Common myeloid progenitor, CD34-positive (primary cell): ENCODE data around the gene ASB13.

Experiments used
- CTCF ChIA-PET: fragments of 350-600 bp; sonication (Branson Sonifier 250); formaldehyde crosslinking; loops from one replicate; lab custom pipeline; 2021; ENCODE audit warnings: antibody characterized with exemption; lab: Charles Lee
- POLR2A ChIA-PET: fragments of 350-600 bp; sonication (Branson Sonifier 250); formaldehyde crosslinking; loops from one replicate; lab custom pipeline; 2021; ENCODE audit warnings: antibody characterized with exemption; lab: Charles Lee
- DNase-seq, 3 donors: peaks; one replicate each; pipeline versions ENCODE4 v3.0.0 to v3.0.0-alpha.2; 2013
- H3K27ac ChIP-seq, 2 experiments: 1 replicate in 1 of 2; 2 replicates in 1 of 2; pipeline ENCODE4 v1.7.0; 2013; ENCODE audit warnings: inconsistent platforms in 2 of 2, low read length in 2 of 2, mild to moderate bottlenecking in 2 of 2, low read depth in 1 of 2, moderate library complexity in 1 of 2; ENCODE audit not compliant: severe bottlenecking in 2 of 2, insufficient read depth in 1 of 2, poor library complexity in 1 of 2
- H3K27me3 ChIP-seq, 5 experiments: replicated peaks in 2 of 5; 1 replicate in 3 of 5; 2 replicates in 2 of 5; pipeline versions ENCODE4 v1.6.1 to v1.7.0; 2013; ENCODE audit warnings: low read length in 4 of 5, mild to moderate bottlenecking in 2 of 5, moderate library complexity in 2 of 5, inconsistent platforms in 1 of 5; ENCODE audit not compliant: insufficient read depth in 5 of 5, control insufficient read depth in 4 of 5
- H3K36me3 ChIP-seq, 4 experiments: 1 replicate in 2 of 4; 2 replicates in 2 of 4; pipeline versions ENCODE4 v1.6.1 to v1.7.0; 2013; ENCODE audit warnings: low read length in 3 of 4, control low read depth in 1 of 4, mild to moderate bottlenecking in 1 of 4; ENCODE audit not compliant: control insufficient read depth in 4 of 4, insufficient read depth in 4 of 4
- H3K4me1 ChIP-seq, 4 experiments: 1 replicate in 3 of 4; 2 replicates in 1 of 4; pipeline versions ENCODE4 v1.6.1 to v1.7.1; 2013; ENCODE audit warnings: low read length in 3 of 4, mild to moderate bottlenecking in 3 of 4, control low read depth in 1 of 4, inconsistent platforms in 1 of 4, moderate library complexity in 1 of 4; ENCODE audit not compliant: control insufficient read depth in 4 of 4, insufficient read depth in 4 of 4; ENCODE audit errors: control extremely low read depth in 1 of 4
- H3K4me3 ChIP-seq, 7 experiments: 1 replicate in 4 of 7; 2 replicates in 3 of 7; pipeline versions ENCODE4 v1.5.1 to v1.7.0; 2013; ENCODE audit warnings: mild to moderate bottlenecking in 7 of 7, low read length in 6 of 7, moderate library complexity in 6 of 7, inconsistent platforms in 2 of 7, low read depth in 2 of 7, control low read depth in 1 of 7; ENCODE audit not compliant: insufficient read depth in 4 of 7, control insufficient read depth in 1 of 7; ENCODE audit errors: extremely low read depth in 1 of 7
- H3K9me3 ChIP-seq, 5 experiments: 1 replicate in 4 of 5; 2 replicates in 1 of 5; pipeline versions ENCODE4 v1.6.1 to v1.7.1; 2013; ENCODE audit warnings: low read length in 4 of 5, mild to moderate bottlenecking in 2 of 5, inconsistent platforms in 1 of 5, low read depth in 1 of 5, moderate library complexity in 1 of 5; ENCODE audit not compliant: control insufficient read depth in 4 of 5, insufficient read depth in 2 of 5; ENCODE audit errors: control extremely low read depth in 1 of 5
- WGBS: methylation state at CpG from one replicate; pipeline ENCODE4 v1.1.5; 2013; ENCODE audit not compliant: insufficient coverage; 5-methylcytosine and 5-hydroxymethylcytosine counted together

Gene ASB13

GRCh38 chr10:5633166-5633749 is 33.1 kb downstream of the ASB13 start:
- 100% methylated on average over 4 of the region's 6 CpGs for WGBS
- CTCF ChIA-PET = interaction anchor here (1.0 to 3.4 kb wide), 3 partner anchors 9 to 758 kb away, joined by 3 to 19 read pairs (median 3); no protein-coding TSS in a partner anchor
- Histone ChIP-seq H3K27me3 (no peaks in the 10 kb centered on the region), H3K27ac (no peak overlapping the region), H3K4me3 (no peak overlapping the region), H3K4me1 (peaks cover 0 to 16% (median 12%) of the 10 kb centered on the region in 4 experiments), H3K9me3 (no peaks in the 10 kb centered on the region), H3K36me3 (peaks cover 0 to under 1% (median under 1%) of the 10 kb centered on the region in 4 experiments)
- POLR2A ChIA-PET = interaction anchor here (0.7 kb wide), 1 partner anchor 130 kb away, joined by 3 read pairs; no protein-coding TSS in a partner anchor
- DNase-seq = no peak

DNA sequence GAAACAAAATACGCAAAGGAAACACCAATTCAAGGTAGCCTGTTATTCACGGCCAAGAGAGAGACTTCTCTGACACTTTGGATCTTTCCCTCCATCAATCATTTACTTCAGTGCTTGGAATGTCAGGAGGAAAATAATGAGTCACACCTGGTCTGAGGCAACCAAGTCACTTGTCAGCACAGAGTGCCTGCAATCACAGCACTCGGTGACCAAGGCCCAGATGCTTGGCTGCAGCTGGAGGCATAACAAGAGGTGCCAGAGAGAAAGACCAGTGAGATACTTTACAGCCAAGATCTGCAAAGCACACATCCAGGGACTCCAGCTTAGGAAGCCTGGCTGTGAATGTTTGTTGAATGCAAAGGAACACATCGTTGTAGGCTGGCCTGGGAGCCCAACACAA is 33.9 kb downstream of the ASB13 start:
- H3K9me3 ChIP-seq = no peaks in the 10 kb centered on the region
- 89% methylated on average over 4 of the region's 4 CpGs for WGBS
- CTCF ChIA-PET = interaction anchor here (1.0 to 3.4 kb wide), 2 partner anchors 8 to 757 kb away, joined by 3 to 19 read pairs; no protein-coding TSS in a partner anchor
- H3K27me3 ChIP-seq = no peaks in the 10 kb centered on the region
- POLR2A ChIA-PET = no interaction called here
- H3K27ac ChIP-seq = no peak overlapping the region
- H3K4me1 ChIP-seq = peaks cover 0 to 17% (median 13%) of the 10 kb centered on the region in 4 experiments
- no peaks in the 10 kb centered on the region for H3K36me3 ChIP-seq
- no peak overlapping the region for H3K4me3 ChIP-seq
- DNase-seq = no peak

DNA sequence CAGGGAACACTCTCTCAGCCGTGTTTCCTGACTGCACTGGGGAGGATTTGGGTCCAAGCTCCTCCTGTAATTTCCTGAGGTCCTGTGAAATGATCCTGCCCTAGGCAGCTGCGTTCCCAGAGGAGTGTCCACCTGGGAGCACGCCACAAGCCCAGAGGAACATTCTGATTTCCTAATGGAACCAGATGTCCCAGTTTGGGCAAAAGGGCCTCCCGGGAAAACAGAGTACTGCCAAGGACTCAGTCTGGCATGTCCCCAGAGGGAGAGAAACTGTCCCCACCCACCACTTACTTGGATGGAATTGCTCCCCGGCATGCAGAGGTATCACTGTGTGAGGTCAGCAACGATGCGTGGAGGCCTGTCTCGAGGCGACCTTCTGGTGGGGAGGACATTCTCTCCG is 34.5 kb downstream of the ASB13 start:
- WGBS = 95% methylated on average over 9 of the region's 10 CpGs
- Histone ChIP-seq H3K27me3 (no peaks in the 10 kb centered on the region), H3K27ac (no peak overlapping the region), H3K4me1 (peaks cover 0 to 17% (median 13%) of the 10 kb centered on the region in 4 experiments), H3K9me3 (no peaks in the 10 kb centered on the region), H3K36me3 (no peaks in the 10 kb centered on the region), H3K4me3 (no peak overlapping the region)
- POLR2A ChIA-PET = no interaction called here
- CTCF ChIA-PET = interaction anchor here (1.2 to 3.4 kb wide), 3 partner anchors 8 to 34 kb away, joined by 3 to 19 read pairs (median 10); no protein-coding TSS in a partner anchor
- DNase-seq = no peak

DNA sequence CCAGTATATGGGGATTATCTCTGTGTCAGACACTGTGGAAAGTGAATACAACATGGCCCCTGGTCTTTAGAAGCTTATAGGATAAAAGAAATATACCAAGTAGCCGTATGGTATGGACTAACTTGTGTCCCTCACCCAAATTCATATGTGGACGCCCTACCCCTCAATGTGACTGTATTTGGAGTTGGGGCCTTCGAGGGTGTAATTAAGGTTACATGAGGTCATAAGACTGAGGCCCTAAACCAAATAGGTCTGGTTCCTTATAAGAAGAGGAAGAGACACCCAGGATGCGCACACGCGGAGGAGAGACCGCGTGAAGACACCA is 36.3 kb downstream of the ASB13 start:
- no peaks in the 10 kb centered on the region for H3K27me3 ChIP-seq
- ChIA-PET POLR2A (interaction anchor here (0.6 kb wide), 1 partner anchor 240 kb away, joined by 3 read pairs; no protein-coding TSS in a partner anchor), CTCF (interaction anchor here (0.5 to 2.8 kb wide), 12 partner anchors 8 to 243 kb away, joined by 3 to 18 read pairs (median 4); no protein-coding TSS in a partner anchor)
- 98% methylated on average over 8 of the region's 8 CpGs for WGBS
- no peaks in the 10 kb centered on the region for H3K9me3 ChIP-seq
- no peak overlapping the region for H3K27ac ChIP-seq
- DNase-seq = no peak
- H3K4me3 ChIP-seq = peak overlapping the region in 1 of 7 experiments; percentile 62
- peaks cover 0 to 17% (median 13%) of the 10 kb centered on the region in 4 experiments for H3K4me1 ChIP-seq
- no peaks in the 10 kb centered on the region for H3K36me3 ChIP-seq

DNA sequence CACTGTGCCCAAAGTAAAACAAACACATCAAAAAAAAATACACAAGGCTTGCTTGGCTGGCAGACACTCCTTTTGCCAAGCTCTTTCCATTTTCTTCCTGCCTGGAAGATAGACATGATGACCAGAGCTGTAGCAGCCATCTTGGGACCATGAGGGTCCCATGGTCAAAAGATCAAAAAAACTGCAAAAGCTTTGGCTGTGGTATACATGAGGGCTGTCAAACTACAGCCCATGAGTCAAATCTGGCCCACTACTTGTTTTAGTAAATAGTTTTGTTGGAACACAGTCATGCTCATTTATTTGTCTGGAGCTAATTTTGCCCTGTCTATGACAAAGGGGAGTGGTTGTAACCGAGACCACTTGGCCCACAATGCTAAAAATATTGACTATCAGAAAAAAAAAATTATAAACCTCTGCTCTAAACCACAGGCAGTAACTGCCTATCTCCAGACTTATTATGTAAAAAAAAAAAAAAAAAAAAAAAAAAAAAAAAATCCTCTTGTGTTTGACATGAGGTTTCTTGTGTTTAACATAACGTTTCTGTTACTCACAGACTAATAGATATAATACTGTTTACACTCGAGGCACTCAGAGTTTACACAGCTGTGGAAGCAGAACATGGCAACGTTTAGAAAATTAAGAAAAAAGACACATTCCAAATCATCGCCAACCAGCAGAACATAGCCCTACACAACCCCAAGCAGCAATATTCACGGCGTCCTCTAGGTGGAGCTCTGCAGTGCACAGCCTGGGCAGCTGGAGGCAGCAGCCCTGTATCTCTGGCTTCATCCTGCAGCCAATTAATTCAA is 36.9 kb downstream of the ASB13 start:
- Histone ChIP-seq H3K9me3 (no peaks in the 10 kb centered on the region), H3K4me3 (peak overlapping the region in 4 of 7 experiments; percentile 8 to 62 (median 48)), H3K4me1 (peaks cover 0 to 17% (median 13%) of the 10 kb centered on the region in 4 experiments), H3K27ac (no peak overlapping the region), H3K27me3 (no peaks in the 10 kb centered on the region), H3K36me3 (no peaks in the 10 kb centered on the region)
- DNase-seq = peak; percentile 83 to 91 (median 86)
- ChIA-PET CTCF (interaction anchor here (0.5 to 2.8 kb wide), 12 partner anchors 8 to 780 kb away, joined by 3 to 18 read pairs (median 3); no protein-coding TSS in a partner anchor), POLR2A (interaction anchor here (0.6 to 0.7 kb wide), 2 partner anchors 97 to 239 kb away, joined by 3 read pairs; no protein-coding TSS in a partner anchor)
- WGBS = 0% methylated on average over 2 of the region's 7 CpGs

- H3K4me1 ChIP-seq = peaks cover 0 to 17% (median 13%) of the 10 kb centered on the region in 4 experiments
- peak overlapping the region in 1 of 2 experiments; percentile 8 for H3K27ac ChIP-seq
- peak; percentile 25 to 70 (median 69) for DNase-seq
- no peaks in the 10 kb centered on the region for H3K9me3 ChIP-seq
- peak overlapping the region in 4 of 7 experiments; percentile 8 to 55 (median 48) for H3K4me3 ChIP-seq
- H3K36me3 ChIP-seq = no peaks in the 10 kb centered on the region
- POLR2A ChIA-PET = interaction anchor here (0.7 kb wide), 1 partner anchor 98 kb away, joined by 3 read pairs; no protein-coding TSS in a partner anchor
- 66% methylated on average over 7 of the region's 15 CpGs for WGBS
- CTCF ChIA-PET = interaction anchor here (1.0 to 2.8 kb wide), 4 partner anchors 10 to 779 kb away, joined by 3 to 18 read pairs (median 4); no protein-coding TSS in a partner anchor
- H3K27me3 ChIP-seq = no peaks in the 10 kb centered on the region
Measured at GRCh38 chr10:5628451-5629302, 37.7 kb downstream of the ASB13 start.
